WERI-Rb-1 (cell line): ENCODE data around the gene TAF7.
"Not testable (repeated sequence)": the region's sequence is repeated elsewhere in the genome, so short reads cannot be mapped to it uniquely, and the experiment has no call there.

ENCODE experiments used
- DNase-seq: peaks from one replicate; pipeline ENCODE4 v3.0.0-alpha.2; 2020
- H3K27ac ChIP-seq: fragments of 250-450 bp; sonication (Bioruptor Pico); 2 replicates; pipeline ENCODE4 v1.5.1; 2020; ENCODE audit warnings: mild to moderate bottlenecking, moderate library complexity
- H3K27me3 ChIP-seq: fragments of 250-450 bp; sonication (Bioruptor Pico); 2 replicates; pipeline ENCODE4 v1.5.1; 2021; ENCODE audit warnings: mild to moderate bottlenecking, low read depth, moderate library complexity; ENCODE audit not compliant: insufficient read depth, severe bottlenecking
- H3K36me3 ChIP-seq: fragments of 250-450 bp; sonication (Bioruptor Pico); 2 replicates; pipeline ENCODE4 v1.5.1; 2020; ENCODE audit warnings: mild to moderate bottlenecking, moderate library complexity
- H3K4me3 ChIP-seq: 2 replicates; pipeline ENCODE4 v1.5.1; 2011; ENCODE audit warnings: low read depth, mild to moderate bottlenecking, control low read depth, low read length
- H3K9me3 ChIP-seq: fragments of 250-450 bp; sonication (Bioruptor Pico); 2 replicates; pipeline ENCODE4 v1.5.1; 2021; ENCODE audit warnings: mild to moderate bottlenecking, moderate library complexity; ENCODE audit not compliant: severe bottlenecking
- TF ChIP-seq, protein P1 (sequence below): IDR thresholded peaks from 2 replicates; pipeline ENCODE4 v1.5.1; 2011; ENCODE audit warnings: low read depth, mild to moderate bottlenecking, control low read depth, inconsistent platforms, low read length

The TAF7 gene

DNA sequence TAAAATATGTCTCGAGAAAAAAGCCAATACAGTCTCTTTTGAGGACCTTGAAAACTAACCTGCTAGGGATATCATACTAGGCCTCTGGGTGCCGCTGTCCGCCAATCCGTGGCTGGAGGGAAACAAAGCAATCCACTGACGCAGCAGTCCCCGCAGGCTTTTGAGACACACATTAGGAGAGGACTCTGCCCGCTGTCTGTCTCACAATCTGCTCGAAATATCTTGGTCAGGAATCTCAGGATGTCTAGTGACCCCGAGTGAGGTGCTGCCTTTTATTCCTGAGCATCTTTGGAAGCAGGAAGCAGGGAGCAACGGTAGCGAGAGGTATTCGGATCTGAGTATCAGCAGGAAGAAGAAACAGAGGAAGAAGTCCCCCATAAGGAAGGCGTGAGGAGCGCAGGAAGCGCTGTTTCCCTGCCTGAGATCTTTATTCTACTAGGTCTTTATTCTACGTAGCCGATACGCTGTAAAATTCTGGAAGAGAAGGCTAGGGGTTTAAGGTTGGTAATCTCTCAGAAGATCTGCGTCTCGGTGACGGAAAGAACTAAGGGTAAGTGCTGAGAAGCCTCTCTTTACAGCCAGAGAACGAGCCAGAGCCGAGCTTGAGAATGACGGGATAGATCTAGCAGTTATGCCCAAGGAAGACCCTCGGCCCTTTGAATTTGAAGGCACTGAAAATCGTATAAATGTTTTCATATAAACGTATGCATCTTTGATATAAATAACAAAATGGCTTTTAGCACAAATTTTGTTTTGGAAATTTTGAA, 5.7 kb upstream of the TAF7 start:
- Histone ChIP-seq H3K9me3 (peaks cover 6% of the 10 kb centered on the region), H3K4me3 (peak overlapping the region; percentile 52), H3K27ac (peak overlapping the region; percentile 54), H3K27me3 (no peaks in the 10 kb centered on the region), H3K36me3 (no peaks in the 10 kb centered on the region)
- TF ChIP-seq, protein P1, sequence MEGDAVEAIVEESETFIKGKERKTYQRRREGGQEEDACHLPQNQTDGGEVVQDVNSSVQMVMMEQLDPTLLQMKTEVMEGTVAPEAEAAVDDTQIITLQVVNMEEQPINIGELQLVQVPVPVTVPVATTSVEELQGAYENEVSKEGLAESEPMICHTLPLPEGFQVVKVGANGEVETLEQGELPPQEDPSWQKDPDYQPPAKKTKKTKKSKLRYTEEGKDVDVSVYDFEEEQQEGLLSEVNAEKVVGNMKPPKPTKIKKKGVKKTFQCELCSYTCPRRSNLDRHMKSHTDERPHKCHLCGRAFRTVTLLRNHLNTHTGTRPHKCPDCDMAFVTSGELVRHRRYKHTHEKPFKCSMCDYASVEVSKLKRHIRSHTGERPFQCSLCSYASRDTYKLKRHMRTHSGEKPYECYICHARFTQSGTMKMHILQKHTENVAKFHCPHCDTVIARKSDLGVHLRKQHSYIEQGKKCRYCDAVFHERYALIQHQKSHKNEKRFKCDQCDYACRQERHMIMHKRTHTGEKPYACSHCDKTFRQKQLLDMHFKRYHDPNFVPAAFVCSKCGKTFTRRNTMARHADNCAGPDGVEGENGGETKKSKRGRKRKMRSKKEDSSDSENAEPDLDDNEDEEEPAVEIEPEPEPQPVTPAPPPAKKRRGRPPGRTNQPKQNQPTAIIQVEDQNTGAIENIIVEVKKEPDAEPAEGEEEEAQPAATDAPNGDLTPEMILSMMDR = peak; percentile 46; the same call in 1 of the 2 replicates
- DNase-seq = peak; percentile 72

DNA sequence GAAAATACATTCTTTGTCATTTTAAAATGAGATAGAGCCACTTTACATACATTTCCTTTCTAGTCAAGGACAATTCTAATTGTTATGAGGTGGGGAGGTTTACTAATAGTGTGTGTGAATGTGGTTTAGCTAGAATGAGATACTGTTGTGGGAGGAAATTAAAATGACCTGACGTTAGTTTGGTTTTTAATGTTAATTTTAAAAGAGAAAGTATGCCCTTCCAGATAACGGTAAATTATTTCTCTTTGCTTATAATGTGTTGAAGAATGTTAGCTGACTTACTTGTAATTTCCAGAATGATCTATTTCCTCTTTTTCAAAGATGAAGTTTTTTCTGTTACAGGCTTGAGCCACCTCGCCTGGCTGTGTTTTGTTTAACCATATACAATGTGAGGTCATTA, 1.7 kb upstream of the TAF7 start:
- TF ChIP-seq, protein P1 = no peak
- peaks cover 29% of the 10 kb centered on the region for H3K9me3 ChIP-seq

GRCh38 chr5:141319699-141320098, 885 bp downstream of the TAF7 start:
- no peak for DNase-seq
- no peaks in the 10 kb centered on the region for H3K27me3 ChIP-seq
- H3K27ac ChIP-seq = no peak overlapping the region; the same call in 1 of the 2 replicates
- peaks cover 39% of the 10 kb centered on the region for H3K36me3 ChIP-seq
- H3K9me3 ChIP-seq = peaks cover 29% of the 10 kb centered on the region
- TF ChIP-seq, protein P1 = no peak
- H3K4me3 ChIP-seq = peak overlapping the region; percentile 100

More for the DNA sequence above, 1.7 kb upstream of the TAF7 start:
- no peak overlapping the region for H3K4me3 ChIP-seq
- no peak overlapping the region for H3K27ac ChIP-seq
- H3K27me3 ChIP-seq = no peaks in the 10 kb centered on the region
- no peak for DNase-seq
- H3K36me3 ChIP-seq = peaks cover 30% of the 10 kb centered on the region

GRCh38 chr5:141319202-141319601, 1.4 kb downstream of the TAF7 start:
- H3K36me3 ChIP-seq = peaks cover 39% of the 10 kb centered on the region
- H3K4me3 ChIP-seq = no peak overlapping the region
- H3K27ac ChIP-seq = no peak overlapping the region
- no peak for DNase-seq
- TF ChIP-seq, protein P1 = no peak
- H3K27me3 ChIP-seq = no peaks in the 10 kb centered on the region
- peaks cover 29% of the 10 kb centered on the region for H3K9me3 ChIP-seq

GRCh38 chr5:141316963-141317362, 3.6 kb downstream of the TAF7 start:
- H3K36me3 ChIP-seq = peaks cover 39% of the 10 kb centered on the region
- not testable (repeated sequence) for H3K4me3 ChIP-seq, H3K27ac ChIP-seq, H3K27me3 ChIP-seq, DNase-seq
- H3K9me3 ChIP-seq = peaks cover 29% of the 10 kb centered on the region

GRCh38 chr5:141313711-141314110, 6.9 kb downstream of the TAF7 start:
- H3K27me3 ChIP-seq = no peaks in the 10 kb centered on the region
- H3K36me3 ChIP-seq = peaks cover 23% of the 10 kb centered on the region
- no peak overlapping the region for H3K27ac ChIP-seq
- no peak overlapping the region for H3K4me3 ChIP-seq
- DNase-seq = no peak
- H3K9me3 ChIP-seq = peaks cover 11% of the 10 kb centered on the region
- TF ChIP-seq, protein P1 = no peak
